Adrenal gland (tissue), 12 donors: ENCODE data around the gene ABCC3. TPM values are rescaled to one million over a fixed set of nuclear protein-coding genes. Genes with fewer than 3 reads are reported as not detected.

Source experiments
- DNase-seq, 7 donors: peaks; one replicate each; pipeline ENCODE4 v3.0.0-alpha.2; 2019 to 2020
- H3K27ac ChIP-seq, 5 donors: fragments of 200-600 bp; sonication (generic) in 4 of 5; 1 replicate in 3 of 5; 2 replicates in 2 of 5; pipeline versions ENCODE4 v1.5.1 to v1.8.0; 2016 to 2020; ENCODE audit warnings: mild to moderate bottlenecking in 1 of 5
- H3K27me3 ChIP-seq: fragments of 200-600 bp; 2 replicates; pipeline ENCODE4 v1.8.0; 2021
- H3K36me3 ChIP-seq, 2 donors: fragments of 200-600 bp; replicated peaks in 1 of 2; 1 replicate in 1 of 2; 2 replicates in 1 of 2; pipeline versions ENCODE4 v1.5.1 to v1.8.0; 2018 to 2022
- H3K4me1 ChIP-seq, 2 donors: fragments of 200-600 bp; replicated peaks in 1 of 2; 1 replicate in 1 of 2; 2 replicates in 1 of 2; pipeline versions ENCODE4 v1.5.1 to v1.8.0; 2018 to 2021
- H3K4me3 ChIP-seq, 4 donors: fragments of 200-600 bp; sonication (generic) in 3 of 4; one replicate each; pipeline ENCODE4 v1.5.1; 2016 to 2018
- H3K9me3 ChIP-seq, 3 donors: fragments of 200-600 bp; sonication (generic) in 1 of 3; replicated peaks in 1 of 3; 1 replicate in 2 of 3; 2 replicates in 1 of 3; pipeline versions ENCODE4 v1.5.1 to v1.8.0; 2016 to 2021
- CTCF ChIP-seq, 6 experiments: fragments of 450-650 bp in 4 of 6; fragments of 200-600 bp in 2 of 6; sonication (generic) in 1 of 6; IDR thresholded peaks; 1 replicate in 5 of 6; 2 replicates in 1 of 6; pipeline versions ENCODE4 v1.5.1 to v1.8.0; 2016 to 2021; ENCODE audit warnings: antibody characterized with exemption in 6 of 6, mild to moderate bottlenecking in 2 of 6, moderate library complexity in 1 of 6
- POLR2A ChIP-seq, 2 donors: fragments of 450-650 bp; IDR thresholded peaks; one replicate each; pipeline ENCODE4 v1.6.1; 2017; ENCODE audit warnings: antibody characterized with exemption in 2 of 2, mild to moderate bottlenecking in 2 of 2, moderate library complexity in 1 of 2
- WGBS, 4 donors: extraction: QIAGEN DNeasy Blood & Tissue Kit in 2 of 4; methylation state at CpG; one replicate each; pipeline versions ENCODE4 v1.1.5 to v1.1.7; 2013 to 2017; 5-methylcytosine and 5-hydroxymethylcytosine counted together
- intact Hi-C, 2 donors: fragments of 100-400 bp; cut with DNase I; formaldehyde crosslinking; loops; one replicate each; pipeline versions ENCODE4 v1.14.1 to v1.15.0; 2022 to 2023
- polyA plus RNA-seq, 3 donors: library from polyadenylated mRNA; stranded (reverse); fragments of 200-250 nt in 2 of 3; fragments of 350-450 nt in 1 of 3; fragmentation: Illumina TruSeq in 1 of 3; extraction: RNeasy Lipid Tissue Mini Kit (QIAGEN cat#74804) in 1 of 3; gene quantifications; one replicate each; pipeline ENCODE4 v1.2.3, GENCODE V29; 2013 to 2014
- total RNA-seq, 9 donors: library from RNA; depleted of rRNA in 4 of 9; stranded (reverse); fragments of >200 nt in 4 of 9; fragments of 120-200 nt in 1 of 9; fragmentation: NEBNext Ultra II Directional in 1 of 9; extraction: Animal tissue kit (Norgen Biotek cat#: 25700) in 1 of 9; gene quantifications; one replicate each; pipeline versions ENCODE4 v1.1.0 to v1.2.4, GENCODE V29; 2013 to 2023
- donor health status: healthy with polysubstance abuse.
- donor health status: Bipolar disorder and iron deficiency.
- donor health status: DM: yes; HTN: yes; CAD: no.
- donor health status: DM: no; HTN: no; CAD: no.
- donor health status: DM: no; HTN: no; CAD: no.
- donor health status: DM: yes; HTN: yes; CAD: no.

The ABCC3 gene
- total and polyA plus RNA-seq, 12 donors: 7.2 to 448 (median 262) TPM

GRCh38 chr17:50663812-50664374 is 29.2 kb downstream of the ABCC3 start:
- peaks cover 39 to 54% of the 10 kb centered on the region in 2 donors for H3K4me1 ChIP-seq
- H3K36me3 ChIP-seq: no peaks in the 10 kb centered on the region
- TF ChIP-seq POLR2A (IDR thresholded peaks at IDR 0.05): no peak
- no peak for TF ChIP-seq CTCF (IDR thresholded peaks at IDR 0.05)
- intact Hi-C loops: no loop called here
- H3K9me3 ChIP-seq: no peaks in the 10 kb centered on the region
- H3K27ac ChIP-seq: peak overlapping the region in 1 of 5 donors; percentile 46
- 67 to 78% (median 70%) methylated on average over 5 to 10 of the region's 10 CpGs for WGBS, 4 donors
- DNase-seq: peak in 2 of 7 donors; percentile 73 to 83
- no peaks in the 10 kb centered on the region for H3K27me3 ChIP-seq
- no peak overlapping the region for H3K4me3 ChIP-seq

- 89 to 91% (median 91%) methylated on average over 6 to 12 of the region's 12 CpGs for WGBS, 4 donors
- intact Hi-C loops: no loop called here
- Histone ChIP-seq H3K9me3 (no peaks in the 10 kb centered on the region), H3K4me3 (no peak overlapping the region), H3K36me3 (no peaks in the 10 kb centered on the region), H3K4me1 (peaks cover 29 to 44% of the 10 kb centered on the region in 2 donors), H3K27me3 (no peaks in the 10 kb centered on the region), H3K27ac (no peak overlapping the region)
- TF ChIP-seq POLR2A (IDR thresholded peaks at IDR 0.05): no peak
- DNase-seq: no peak
Measured at GRCh38 chr17:50664788-50665458, 30.2 kb downstream of the ABCC3 start.

GRCh38 chr17:50665838-50666237 is 31.2 kb downstream of the ABCC3 start:
- no peaks in the 10 kb centered on the region for H3K9me3 ChIP-seq
- 78 to 91% (median 83%) methylated on average over 5 of the region's 5 CpGs for WGBS, 4 donors
- no peak for TF ChIP-seq CTCF (IDR thresholded peaks at IDR 0.05)
- no peak for TF ChIP-seq POLR2A (IDR thresholded peaks at IDR 0.05)
- no peak overlapping the region for H3K27ac ChIP-seq
- no peaks in the 10 kb centered on the region for H3K27me3 ChIP-seq
- no peaks in the 10 kb centered on the region for H3K36me3 ChIP-seq
- DNase-seq: no peak
- intact Hi-C loops: no loop called here
- no peak overlapping the region for H3K4me3 ChIP-seq
- peaks cover 20 to 39% of the 10 kb centered on the region in 2 donors for H3K4me1 ChIP-seq

- peaks cover 18 to 39% of the 10 kb centered on the region in 2 donors for H3K4me1 ChIP-seq
- no peaks in the 10 kb centered on the region for H3K27me3 ChIP-seq
- no peak for TF ChIP-seq CTCF (IDR thresholded peaks at IDR 0.05)
- no peak for TF ChIP-seq POLR2A (IDR thresholded peaks at IDR 0.05)
- 94 to 97% (median 97%) methylated on average over 8 of the region's 8 CpGs for WGBS, 4 donors
- no peak overlapping the region for H3K4me3 ChIP-seq
- no peaks in the 10 kb centered on the region for H3K36me3 ChIP-seq
- H3K9me3 ChIP-seq: no peaks in the 10 kb centered on the region
- no peak overlapping the region for H3K27ac ChIP-seq
- intact Hi-C loops: no loop called here
- no peak for DNase-seq
Measured at GRCh38 chr17:50666316-50666715, 31.6 kb downstream of the ABCC3 start.
